H1 (cell line): ENCODE measurements around the gene TSHZ2. TPM values are rescaled to one million over a fixed set of nuclear protein-coding genes. Genes with fewer than 3 reads are reported as not detected.

Experiments
- CTCF ChIA-PET: fragments of 300-600 bp; sonication (Branson Sonifier 250); formaldehyde crosslinking; loops from one replicate; lab custom pipeline; 2021; ENCODE audit not compliant: partially characterized antibody; lab: Charles Lee
- POLR2A ChIA-PET: fragments of 300-600 bp; sonication (Branson Sonifier 250); formaldehyde crosslinking; loops from one replicate; lab custom pipeline; 2021; ENCODE audit warnings: inconsistent platforms; ENCODE audit not compliant: partially characterized antibody; lab: Charles Lee
- DNase-seq, 2 experiments: peaks; one replicate each; pipeline versions ENCODE4 v3.0.0 to v3.0.0-alpha.2; 2010 to 2022; ENCODE audit warnings: low spot score in 2 of 2, low read depth in 1 of 2, mixed read lengths in 1 of 2
- FAIRE-seq: peaks from 2 replicates; lab custom pipeline; 2011; peaks lifted over from hg19 to GRCh38; lab: Jason Lieb, UNC
- H2AFZ ChIP-seq: 2 replicates; pipeline ENCODE4 v1.8.1; 2012; ENCODE audit warnings: low read length, inconsistent platforms
- H2AK5ac ChIP-seq: 2 replicates; pipeline ENCODE4 v1.6.1; 2013; ENCODE audit warnings: low read depth, low read length
- H2BK120ac ChIP-seq: replicated peaks from 2 replicates; pipeline ENCODE3; 2013; ENCODE audit warnings: low read depth, low read length, inconsistent platforms
- H2BK12ac ChIP-seq: 2 replicates; pipeline ENCODE4 v1.6.1; 2013; ENCODE audit warnings: low read depth, low read length
- H2BK15ac ChIP-seq: 2 replicates; pipeline ENCODE4 v1.6.1; 2013; ENCODE audit warnings: low read length
- H2BK20ac ChIP-seq: 2 replicates; pipeline ENCODE4 v1.6.1; 2013; ENCODE audit warnings: low read length
- H2BK5ac ChIP-seq: 2 replicates; pipeline ENCODE4 v1.6.1; 2013; ENCODE audit warnings: low read depth, low read length
- H3K14ac ChIP-seq: 2 replicates; pipeline ENCODE4 v1.6.1; 2013; ENCODE audit warnings: inconsistent platforms; ENCODE audit not compliant: insufficient read length
- H3K18ac ChIP-seq: 2 replicates; pipeline ENCODE4 v1.6.1; 2013; ENCODE audit warnings: low read length; ENCODE audit errors: extremely low read depth
- H3K23ac ChIP-seq: 2 replicates; pipeline ENCODE4 v1.6.1; 2013; ENCODE audit warnings: inconsistent platforms; ENCODE audit not compliant: insufficient read length
- H3K23me2 ChIP-seq: 2 replicates; pipeline ENCODE4 v1.6.1; 2013; ENCODE audit warnings: low read depth, low read length
- H3K27ac ChIP-seq: 2 replicates; pipeline ENCODE4 v1.6.1; 2011; ENCODE audit warnings: low read depth, low read length, inconsistent platforms
- H3K27me3 ChIP-seq, 4 experiments: replicated peaks in 1 of 4; 1 replicate in 1 of 4; 2 replicates in 3 of 4; pipeline versions ENCODE4 v1.6.1 to v1.8.1; 2011 to 2013; ENCODE audit warnings: low read length in 3 of 4, mild to moderate bottlenecking in 3 of 4, inconsistent platforms in 2 of 4, mixed read lengths in 2 of 4, moderate library complexity in 1 of 4; ENCODE audit not compliant: control insufficient read depth in 3 of 4, insufficient read depth in 3 of 4; ENCODE audit errors: extremely low read depth in 1 of 4
- H3K36me3 ChIP-seq, 4 experiments: 2 replicates each; pipeline versions ENCODE4 v1.6.1 to v1.8.1; 2011 to 2013; ENCODE audit warnings: mild to moderate bottlenecking in 4 of 4, low read length in 3 of 4, moderate library complexity in 2 of 4, control low read depth in 1 of 4, inconsistent platforms in 1 of 4; ENCODE audit not compliant: insufficient read depth in 4 of 4, control insufficient read depth in 2 of 4
- H3K4ac ChIP-seq: replicated peaks from 2 replicates; pipeline ENCODE3; 2013; ENCODE audit warnings: low read length, low read depth, mixed read lengths, inconsistent platforms; ENCODE audit not compliant: insufficient read length
- H3K4me1 ChIP-seq, 4 experiments: replicated peaks in 1 of 4; 1 replicate in 1 of 4; 2 replicates in 3 of 4; pipeline versions ENCODE4 v1.6.1 to v1.8.1; 2011 to 2013; ENCODE audit warnings: low read length in 3 of 4, inconsistent platforms in 2 of 4, mixed read lengths in 1 of 4; ENCODE audit not compliant: insufficient read depth in 4 of 4, control insufficient read depth in 3 of 4
- H3K4me2 ChIP-seq, 2 experiments: 2 replicates each; pipeline versions ENCODE4 v1.6.1 to v1.8.1; 2011 to 2013; ENCODE audit warnings: low read depth in 2 of 2, low read length in 2 of 2, control low read depth in 1 of 2, inconsistent platforms in 1 of 2, mild to moderate bottlenecking in 1 of 2; ENCODE audit not compliant: insufficient read depth in 1 of 2
- H3K4me3 ChIP-seq, 4 experiments: fragments of 200-600, 300-600 bp in 1 of 4; sonication (generic), shearing (Covaris generic), sonication (Bioruptor Twin) in 1 of 4; 2 replicates each; pipeline versions ENCODE4 v1.5.1 to v1.8.1; 2011 to 2016; ENCODE audit warnings: low read length in 4 of 4, low read depth in 3 of 4, control low read depth in 2 of 4, inconsistent platforms in 2 of 4, mild to moderate bottlenecking in 2 of 4, mixed read lengths in 1 of 4, moderate library complexity in 1 of 4; ENCODE audit not compliant: insufficient read depth in 2 of 4; ENCODE audit errors: extremely low read depth in 1 of 4
- H3K56ac ChIP-seq: replicated peaks from 2 replicates; pipeline ENCODE3; 2013; ENCODE audit warnings: low read depth, mild to moderate bottlenecking, mixed read lengths, low read length, inconsistent platforms; ENCODE audit not compliant: insufficient read length
- H3K79me1 ChIP-seq: 2 replicates; pipeline ENCODE4 v1.6.1; 2013; ENCODE audit warnings: low read depth, low read length, control low read depth
- H3K79me2 ChIP-seq, 2 experiments: 2 replicates each; pipeline versions ENCODE4 v1.6.1 to v1.8.1; 2012 to 2013; ENCODE audit warnings: low read length in 2 of 2, mild to moderate bottlenecking in 2 of 2, inconsistent platforms in 1 of 2; ENCODE audit not compliant: insufficient read depth in 2 of 2, control insufficient read depth in 1 of 2
- H3K9ac ChIP-seq, 4 experiments: replicated peaks in 1 of 4; 1 replicate in 1 of 4; 2 replicates in 3 of 4; pipeline versions ENCODE4 v1.6.1 to v1.8.1; 2011 to 2013; ENCODE audit warnings: low read depth in 3 of 4, low read length in 3 of 4, control low read depth in 2 of 4, mild to moderate bottlenecking in 2 of 4, moderate library complexity in 2 of 4, inconsistent platforms in 1 of 4; ENCODE audit errors: extremely low read depth in 1 of 4
- H3K9me3 ChIP-seq, 2 experiments: 2 replicates each; pipeline versions ENCODE4 v1.6.1 to v1.8.1; 2012 to 2013; ENCODE audit warnings: mild to moderate bottlenecking in 2 of 2, moderate library complexity in 2 of 2, control low read depth in 1 of 2, inconsistent platforms in 1 of 2, low read depth in 1 of 2, low read length in 1 of 2, mixed read lengths in 1 of 2; ENCODE audit not compliant: insufficient read depth in 2 of 2
- H4K20me1 ChIP-seq, 2 experiments: replicated peaks in 1 of 2; 2 replicates each; pipeline versions ENCODE3 to v1.8.1; 2011 to 2013; ENCODE audit warnings: inconsistent platforms in 2 of 2, low read length in 2 of 2, mild to moderate bottlenecking in 1 of 2; ENCODE audit not compliant: insufficient read depth in 2 of 2, control insufficient read depth in 1 of 2
- H4K5ac ChIP-seq: 2 replicates; pipeline ENCODE4 v1.6.1; 2013; ENCODE audit warnings: low read length, low read depth, mixed read lengths, inconsistent platforms; ENCODE audit not compliant: insufficient read length
- H4K8ac ChIP-seq: 2 replicates; pipeline ENCODE4 v1.8.0; 2013; ENCODE audit warnings: mild to moderate bottlenecking, moderate library complexity, low read length, inconsistent platforms; ENCODE audit not compliant: insufficient read depth; ENCODE audit errors: extremely low read depth
- H4K91ac ChIP-seq: replicated peaks from 2 replicates; pipeline ENCODE3; 2013; ENCODE audit warnings: low read length, mixed read lengths, inconsistent platforms; ENCODE audit not compliant: insufficient read length
- BACH1 ChIP-seq: IDR thresholded peaks from 2 replicates; pipeline ENCODE4 v1.6.1; 2012; ENCODE audit warnings: low read length, improper control_type of control experiment
- CBX8 ChIP-seq: fragments of 300-800, 300-1000 bp; sonication (generic); IDR thresholded peaks from 2 replicates; pipeline ENCODE4 v1.7.1; 2016; ENCODE audit warnings: low read depth, low read length, borderline replicate concordance
- FOSL1 ChIP-seq: IDR thresholded peaks from 2 replicates; pipeline ENCODE4 v1.6.1; 2011; ENCODE audit warnings: mild to moderate bottlenecking, low read depth, low read length, moderate library complexity; ENCODE audit not compliant: insufficient read depth
- NRF1 ChIP-seq: IDR thresholded peaks from 2 replicates; pipeline ENCODE4 v1.6.1; 2011; ENCODE audit warnings: mild to moderate bottlenecking, low read depth, low read length, improper control_type of control experiment
- ZNF274 ChIP-seq: IDR thresholded peaks from 2 replicates; pipeline ENCODE4 v1.7.0; 2012; ENCODE audit warnings: low read length, borderline replicate concordance; ENCODE audit errors: extremely low read depth
- WGBS, 2 experiments: shearing (Covaris generic) in 1 of 2; methylation state at CpG; one replicate each; pipeline versions ENCODE4 v1.1.6 to v1.1.7; 2013 to 2015; ENCODE audit warnings: low lambda C conversion rate in 2 of 2, mixed read lengths in 2 of 2, inconsistent platforms in 1 of 2, low coverage in 1 of 2, missing lambda C conversion rate in 1 of 2; ENCODE audit not compliant: insufficient replicate concordance in 2 of 2, insufficient coverage in 1 of 2, insufficient read length in 1 of 2; ENCODE audit errors: extremely low coverage in 1 of 2, missing lambda C conversion rate in 1 of 2; 5-methylcytosine and 5-hydroxymethylcytosine counted together
- polyA plus RNA-seq, 7 experiments: library from polyadenylated mRNA; depleted of rRNA in 3 of 7; stranded (reverse) in 5 of 7; unstranded in 2 of 7; fragments of >200 nt in 5 of 7; fragments of 200-250 nt in 2 of 7; gene quantifications; 1 replicate in 5 of 7; 2 replicates in 1 of 7; 4 replicates in 1 of 7; pipeline versions ENCODE4 v1.2.1 to v1.2.3, GENCODE V29; 2011 to 2013; ENCODE audit warnings: missing spikeins in 2 of 7, mixed read lengths in 2 of 7
- total RNA-seq: library from RNA; stranded (reverse); fragmentation: NEBNext Ultra II Directional; extraction: Animal tissue kit (Norgen Biotek cat#: 25700); gene quantifications from 2 replicates; pipeline ENCODE4 v1.2.1, GENCODE V29; 2021
- TF ChIP-seq, protein P1 (sequence below): IDR thresholded peaks from 2 replicates; pipeline ENCODE4 v1.6.1; 2011; ENCODE audit warnings: low read depth, mild to moderate bottlenecking, low read length; ENCODE audit not compliant: insufficient read depth
- TF ChIP-seq, protein P2 (sequence below): IDR thresholded peaks from 2 replicates; pipeline ENCODE4 v1.6.1; 2011; ENCODE audit warnings: low read length, improper control_type of control experiment

The TSHZ2 gene
- total and polyA plus RNA-seq, 2 of the 8 experiments (the other 6 are each of a cell fraction or from before 2014, with no cell fraction given): 0.14 to 0.30 TPM

DNA sequence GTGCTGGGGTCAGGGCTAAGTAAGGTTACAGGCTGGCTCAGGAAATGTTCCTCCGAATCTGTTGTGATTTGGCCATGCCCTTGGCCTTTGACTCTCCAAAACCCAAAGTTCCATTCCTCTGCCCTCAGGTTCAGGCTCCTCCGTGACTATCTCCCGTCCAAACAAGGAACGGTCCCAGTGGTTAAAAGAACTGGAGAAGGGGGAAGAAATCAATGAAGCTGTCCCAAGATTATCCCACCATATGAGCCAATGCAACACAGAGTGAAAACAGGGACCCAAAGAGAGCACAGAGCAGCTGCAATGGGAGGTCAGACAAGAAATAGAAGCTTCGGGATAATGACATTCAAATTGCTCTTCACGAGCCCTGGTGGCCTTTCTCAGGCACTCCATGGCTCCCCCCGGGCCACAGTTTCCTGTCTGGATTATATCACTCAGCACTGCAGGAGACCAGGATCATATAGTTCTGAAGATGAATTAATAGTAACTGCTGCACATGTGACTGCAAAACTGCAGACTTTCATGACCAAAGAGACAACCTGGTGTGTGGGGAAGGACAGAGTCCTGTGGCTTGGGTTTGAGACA lies 410.2 kb downstream of the TSHZ2 start:
- Histone ChIP-seq H3K18ac (no peak overlapping the region), H3K4me2 (no peak overlapping the region), H3K27ac (no peak overlapping the region), H3K56ac (no peak overlapping the region), H3K9me3 (no peaks in the 10 kb centered on the region), H3K23ac (no peak overlapping the region), H4K91ac (no peak overlapping the region), H2BK120ac (no peak overlapping the region), H2AK5ac (no peak overlapping the region), H3K14ac (no peak overlapping the region), H4K20me1 (no peaks in the 10 kb centered on the region), H3K4me1 (peaks cover 0 to 4% (median 2%) of the 10 kb centered on the region in 4 experiments; a peak in 2 of 7 replicates), H4K8ac (no peak overlapping the region), H3K79me2 (no peaks in the 10 kb centered on the region), H3K79me1 (no peaks in the 10 kb centered on the region), H3K23me2 (no peaks in the 10 kb centered on the region), H3K9ac (no peak overlapping the region), H2AFZ (no peak overlapping the region), H2BK15ac (no peak overlapping the region), H3K4ac (no peak overlapping the region), H3K36me3 (no peaks in the 10 kb centered on the region), H3K4me3 (no peak overlapping the region), H2BK12ac (no peak overlapping the region), H4K5ac (no peak overlapping the region), H2BK20ac (no peak overlapping the region), H2BK5ac (no peak overlapping the region), H3K27me3 (no peaks in the 10 kb centered on the region)
- ChIA-PET CTCF (interaction anchor here (0.6 to 2.0 kb wide), 8 partner anchors 9 to 281 kb away, joined by 3 to 6 read pairs (median 3); no protein-coding TSS in a partner anchor), POLR2A (no interaction called here)
- DNase-seq: no peak
- 93% methylated on average over 7 of the region's 7 CpGs; no CpG with 5 or more reads in 1 of the 2 experiments for WGBS, 2 experiments
- TF ChIP-seq, protein P1, sequence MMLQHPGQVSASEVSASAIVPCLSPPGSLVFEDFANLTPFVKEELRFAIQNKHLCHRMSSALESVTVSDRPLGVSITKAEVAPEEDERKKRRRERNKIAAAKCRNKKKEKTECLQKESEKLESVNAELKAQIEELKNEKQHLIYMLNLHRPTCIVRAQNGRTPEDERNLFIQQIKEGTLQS: no peak
- TF ChIP-seq CBX8: no peak
- TF ChIP-seq BACH1: no peak
- no peak for TF ChIP-seq FOSL1
- TF ChIP-seq, protein P2, sequence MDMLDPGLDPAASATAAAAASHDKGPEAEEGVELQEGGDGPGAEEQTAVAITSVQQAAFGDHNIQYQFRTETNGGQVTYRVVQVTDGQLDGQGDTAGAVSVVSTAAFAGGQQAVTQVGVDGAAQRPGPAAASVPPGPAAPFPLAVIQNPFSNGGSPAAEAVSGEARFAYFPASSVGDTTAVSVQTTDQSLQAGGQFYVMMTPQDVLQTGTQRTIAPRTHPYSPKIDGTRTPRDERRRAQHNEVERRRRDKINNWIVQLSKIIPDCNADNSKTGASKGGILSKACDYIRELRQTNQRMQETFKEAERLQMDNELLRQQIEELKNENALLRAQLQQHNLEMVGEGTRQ: no peak
- no peak for TF ChIP-seq ZNF274
- no peak for TF ChIP-seq NRF1
- no peak for FAIRE-seq
